Activated CD8-positive, alpha-beta memory T cell treated with anti-CD3 and anti-CD28 coated beads, Interleukin-2, amount 50 U/mL, for 48 hours (primary cell): ENCODE results near the gene ATP2A1.

Experiments used
- DNase-seq: peaks from one replicate; pipeline ENCODE4 v3.0.0-alpha.2; 2020

Gene ATP2A1

GRCh38 chr16:28878083-28878926, at the start of gene ATP2A1:
Gene ATP2A1, plus strand, starts transcription at chr16:28878488. Its CDS starts 184 bp downstream, at chr16:28878672.
- peak; percentile 51 for DNase-seq

DNA sequence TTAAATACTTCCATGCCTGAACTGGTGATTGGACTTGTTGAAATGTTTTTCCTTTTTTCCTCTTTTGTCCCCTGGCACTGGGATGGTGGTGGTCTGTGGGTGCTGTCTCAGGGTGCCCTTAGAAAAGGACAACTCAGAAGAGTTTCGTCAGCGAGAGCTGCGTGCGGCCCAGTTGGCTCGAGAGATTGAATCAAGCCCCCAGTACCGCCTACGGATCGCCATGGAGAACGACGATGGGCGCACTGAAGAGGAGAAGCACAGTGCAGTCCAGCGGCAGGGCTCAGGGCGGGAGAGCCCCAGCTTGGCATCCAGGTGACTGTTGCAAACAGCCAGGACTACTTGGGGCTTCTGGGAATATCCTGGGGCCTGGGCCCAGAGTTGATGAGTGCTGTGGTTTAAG, 48.5 kb upstream of the ATP2A1 start:
- no peak for DNase-seq

DNA sequence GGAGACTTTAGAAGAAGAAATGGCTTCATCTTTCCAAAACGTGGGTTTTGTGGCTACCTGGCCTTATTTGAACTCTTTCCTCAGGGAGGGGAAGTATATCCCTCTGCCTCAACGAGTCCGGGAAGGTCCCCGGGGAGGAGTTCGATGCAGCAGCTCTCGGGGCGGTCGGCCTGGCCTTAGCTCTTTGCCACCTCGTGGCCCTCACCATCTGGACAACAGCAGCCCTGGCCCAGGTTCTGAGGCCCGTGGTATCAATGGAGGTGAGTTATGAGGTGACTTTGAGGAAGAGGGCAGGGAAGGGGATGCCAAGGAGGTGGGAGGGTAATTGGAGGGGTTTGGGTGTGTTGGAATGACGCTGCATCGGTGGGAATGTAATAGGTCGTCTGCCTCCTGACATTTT, 47.8 kb upstream of the ATP2A1 start:
- DNase-seq, result no peak

DNA sequence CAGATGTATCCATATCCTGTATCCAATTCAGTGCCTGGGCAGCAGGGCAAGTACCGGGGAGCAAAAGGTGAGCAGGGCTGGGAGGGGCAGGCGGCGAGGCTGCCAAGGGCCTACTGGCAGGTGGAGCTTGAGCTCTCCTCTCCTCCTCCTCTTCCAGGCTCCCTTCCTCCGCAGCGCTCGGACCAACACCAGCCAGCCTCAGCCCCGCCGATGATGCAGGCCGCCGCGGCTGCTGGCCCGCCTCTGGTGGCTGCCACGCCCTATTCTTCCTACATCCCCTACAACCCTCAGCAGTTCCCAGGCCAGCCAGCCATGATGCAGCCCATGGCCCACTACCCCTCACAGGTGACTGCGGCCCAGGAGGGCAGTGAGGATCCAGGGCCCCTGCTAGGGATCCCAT, 43.9 kb upstream of the ATP2A1 start:
- no peak for DNase-seq

DNA sequence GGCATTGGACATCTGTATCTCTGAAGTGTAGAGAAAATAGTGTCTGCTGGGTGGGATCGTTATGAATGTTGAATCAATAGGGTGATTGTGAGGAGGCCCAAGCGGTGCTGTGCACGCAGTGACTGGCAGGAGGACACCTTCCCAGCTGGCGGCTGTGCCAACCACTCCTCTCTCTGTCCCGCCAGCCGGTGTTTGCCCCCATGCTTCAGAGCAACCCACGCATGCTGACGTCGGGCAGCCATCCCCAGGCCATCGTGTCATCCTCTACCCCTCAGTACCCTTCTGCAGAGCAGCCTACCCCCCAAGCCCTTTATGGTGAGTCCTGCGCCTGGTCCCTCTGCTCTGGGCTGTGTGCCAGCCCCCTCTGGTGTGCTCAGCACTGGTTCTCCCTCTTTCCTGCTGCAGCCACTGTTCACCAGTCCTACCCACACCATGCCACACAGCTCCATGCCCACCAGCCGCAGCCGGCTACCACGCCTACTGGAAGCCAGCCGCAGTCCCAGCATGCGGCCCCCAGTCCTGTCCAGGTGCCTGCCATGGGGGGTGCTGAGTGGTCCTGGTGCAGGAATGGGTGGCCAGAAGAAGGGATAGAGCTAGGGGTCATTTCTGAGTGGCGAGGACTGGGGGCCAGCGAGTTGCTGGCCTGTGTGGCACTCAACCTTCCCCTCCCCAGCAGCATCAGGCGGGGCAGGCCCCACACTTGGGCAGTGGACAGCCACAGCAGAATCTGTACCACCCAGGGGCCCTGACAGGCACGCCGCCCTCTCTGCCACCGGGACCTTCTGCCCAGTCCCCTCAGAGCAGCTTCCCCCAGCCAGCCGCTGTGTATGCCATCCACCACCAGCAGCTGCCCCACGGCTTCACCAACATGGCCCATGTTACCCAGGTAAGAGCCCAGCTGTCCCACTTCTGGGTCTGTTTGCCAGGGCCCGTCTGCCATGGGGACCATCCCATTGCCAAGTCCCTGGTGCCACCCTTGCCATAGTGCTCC, 43.1 kb upstream of the ATP2A1 start:
- DNase-seq, result no peak

- DNase-seq, result no peak
Observed at GRCh38 chr16:28835864-28836760, 42.2 kb upstream of the ATP2A1 start.

- no peak for DNase-seq
Observed at GRCh38 chr16:28836761-28837064, 41.6 kb upstream of the ATP2A1 start.

DNA sequence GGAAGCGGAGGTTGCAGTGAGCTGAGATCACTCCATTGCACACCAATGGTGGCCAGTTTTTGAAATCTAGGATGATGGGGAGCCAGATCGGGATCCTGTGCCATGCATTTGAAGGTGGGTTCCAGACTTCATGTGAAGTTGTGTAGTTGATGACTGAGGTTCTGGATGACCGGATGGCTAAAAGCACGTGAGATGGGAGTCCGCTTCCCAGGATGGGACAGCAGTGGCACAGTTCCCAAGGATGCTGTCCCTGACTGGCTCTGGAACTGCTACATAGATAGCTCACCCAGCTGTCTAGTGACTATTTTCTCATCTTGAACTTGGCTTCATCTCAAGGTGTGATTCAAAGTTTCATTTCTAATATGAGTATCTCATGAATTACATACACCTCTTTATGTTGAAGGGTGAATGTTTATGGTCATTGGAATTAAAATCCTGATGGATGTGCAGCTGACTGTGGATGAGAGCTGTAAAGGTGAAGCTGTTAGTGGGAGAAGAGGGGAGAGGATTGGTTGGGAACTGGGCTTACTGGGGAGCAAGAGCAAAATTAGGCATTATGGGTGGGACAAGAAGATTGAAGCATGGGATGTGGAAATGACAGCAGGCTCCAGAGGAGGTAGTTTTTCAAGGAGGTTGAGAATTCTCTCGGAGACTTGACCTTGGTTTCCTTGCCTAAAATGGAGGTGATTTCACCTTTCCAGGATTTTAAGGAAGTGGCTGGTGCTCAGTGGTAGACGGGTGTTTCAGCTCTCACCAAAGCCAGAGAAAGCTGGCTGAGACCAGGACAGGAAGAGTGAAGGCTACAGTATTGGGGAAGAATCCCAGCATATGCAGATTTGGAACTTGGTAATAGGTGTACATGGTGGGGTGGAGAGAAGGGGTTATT, 40.4 kb upstream of the ATP2A1 start:
- no peak for DNase-seq

DNA sequence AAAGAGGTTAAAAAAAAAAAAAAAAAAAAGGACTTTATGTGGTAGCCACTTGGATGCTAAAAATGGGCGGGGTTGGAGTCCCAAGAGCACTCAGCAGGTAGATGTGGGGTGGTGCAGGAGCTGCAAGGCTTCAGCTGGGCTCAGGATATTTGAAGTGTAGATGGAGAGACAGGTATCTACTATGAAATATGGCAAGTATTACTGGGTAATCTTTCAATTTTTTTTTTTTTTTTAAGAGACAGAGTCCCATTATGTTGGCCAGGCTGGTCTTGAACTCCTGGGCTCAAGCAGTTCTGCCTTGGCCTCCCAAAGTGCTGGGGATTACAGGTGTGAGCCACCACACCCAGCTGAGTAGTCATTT, 39.8 kb upstream of the ATP2A1 start:
- no peak for DNase-seq

- DNase-seq, result no peak
Observed at GRCh38 chr16:28839004-28839639, 39.2 kb upstream of the ATP2A1 start.

DNA sequence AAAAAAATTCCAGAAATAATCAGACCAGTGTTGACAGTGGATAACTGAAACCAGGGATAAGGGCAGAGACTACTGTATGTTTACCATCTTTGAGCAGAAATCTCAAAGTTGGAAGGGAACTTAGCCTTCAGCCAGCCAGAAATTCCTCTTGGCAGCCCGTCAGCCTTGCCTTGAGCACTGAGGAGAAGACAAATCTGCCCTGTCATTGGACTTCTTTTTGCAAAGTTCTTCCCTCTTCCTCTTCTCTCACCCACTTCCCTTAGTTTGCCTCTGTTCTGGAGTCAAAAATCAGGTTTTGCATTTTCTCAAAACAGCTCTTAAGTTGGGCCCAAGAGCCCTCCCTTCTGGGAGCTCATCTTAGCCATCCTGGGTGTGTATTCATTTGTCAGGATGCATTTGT, 38.4 kb upstream of the ATP2A1 start:
- DNase-seq, result no peak

GRCh38 chr16:28842696-28843095, 35.6 kb upstream of the ATP2A1 start:
- no peak for DNase-seq

- DNase-seq, result no peak
Observed at GRCh38 chr16:28843766-28844165, 34.5 kb upstream of the ATP2A1 start.

GRCh38 chr16:28844226-28844885, 33.9 kb upstream of the ATP2A1 start:
- DNase-seq, result no peak

DNA sequence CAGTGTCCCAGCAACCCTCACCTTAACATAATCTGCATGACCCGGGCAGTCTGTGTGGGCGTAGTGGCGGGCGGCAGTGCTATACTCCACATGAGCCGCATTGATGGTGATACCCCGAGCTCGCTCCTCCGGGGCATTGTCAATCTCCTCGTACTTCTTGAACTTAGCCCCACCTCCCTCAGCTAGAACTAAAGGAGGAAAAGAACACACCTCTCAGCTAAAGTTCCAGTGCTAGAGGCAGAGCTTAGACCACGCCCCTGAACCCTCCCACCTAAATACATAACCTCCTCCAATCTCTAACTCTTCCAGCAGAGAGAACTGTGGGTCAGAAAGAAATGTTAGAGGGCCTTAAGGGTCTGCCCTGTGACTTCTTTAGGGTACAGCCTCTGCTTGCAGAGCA, 33.0 kb upstream of the ATP2A1 start:
- DNase-seq, result no peak

DNA sequence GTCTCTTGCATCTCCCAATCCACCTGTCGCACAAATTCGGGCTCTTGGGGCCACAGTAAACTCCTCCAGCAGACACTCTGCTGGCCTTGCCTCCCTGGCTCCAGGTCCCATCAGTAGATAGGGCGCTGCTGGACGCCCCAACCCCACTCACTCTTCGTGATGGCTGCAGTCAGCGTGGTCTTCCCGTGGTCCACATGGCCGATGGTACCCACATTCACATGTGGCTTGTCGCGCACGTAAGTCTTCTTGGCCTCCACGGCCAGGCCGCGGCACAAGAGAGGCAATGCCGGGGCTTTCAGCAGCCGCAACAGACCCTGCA, 32.6 kb upstream of the ATP2A1 start:
- DNase-seq, result no peak

DNA sequence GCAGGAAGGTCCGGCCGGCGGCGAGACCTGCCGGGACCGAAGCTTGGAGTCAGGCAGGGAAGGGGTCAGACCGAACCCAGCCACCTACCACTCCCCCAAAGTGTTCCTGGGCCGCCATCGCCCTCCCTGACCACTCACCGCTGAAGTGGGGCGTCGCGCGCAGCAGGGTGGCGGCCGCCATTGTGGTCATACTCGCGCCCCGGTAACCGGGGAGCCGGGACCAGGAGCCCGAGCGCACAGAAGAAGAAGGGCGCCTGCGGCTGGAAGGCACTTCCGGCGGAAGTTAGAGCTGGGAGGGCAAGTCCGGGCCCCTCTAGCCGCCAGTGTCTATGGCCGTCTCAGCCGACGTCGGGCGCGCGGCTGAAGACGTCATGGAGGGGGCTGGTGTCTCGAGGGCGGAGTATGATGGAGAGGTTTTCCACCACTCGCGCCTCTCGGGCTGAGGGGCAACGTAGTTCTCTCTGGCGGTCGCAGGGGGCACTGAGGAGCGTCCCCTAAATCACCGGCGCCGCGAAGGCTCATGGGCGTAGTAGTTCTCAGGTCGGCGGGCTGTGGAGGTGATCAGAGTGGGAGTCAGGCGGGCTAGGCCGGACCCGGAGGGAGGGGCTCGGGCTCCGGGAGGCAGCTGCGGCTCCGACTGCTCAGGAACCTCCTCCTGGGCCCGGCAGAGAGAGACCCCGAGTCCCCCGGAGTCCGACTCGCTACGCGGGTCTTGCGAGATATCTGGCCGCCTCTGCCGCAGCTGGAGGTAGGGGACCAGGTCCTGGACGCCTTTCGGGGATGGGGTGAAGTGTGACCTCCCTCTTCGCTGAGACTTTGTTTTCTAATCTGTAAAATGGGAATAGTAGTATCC, 32.0 kb upstream of the ATP2A1 start, which contains the start of gene TUFM:
Gene TUFM, minus strand, starts transcription at position 269 of the 853 bp plus-strand sequence. Its CDS starts 79 bp downstream, at position 190.
- DNase-seq, result peak; percentile 98

GRCh38 chr16:28846933-28847273, 31.4 kb upstream of the ATP2A1 start:
- DNase-seq, result peak; percentile 65

- DNase-seq, result no peak
Observed at GRCh38 chr16:28858421-28858820, 19.9 kb upstream of the ATP2A1 start.

- no peak for DNase-seq
Observed at GRCh38 chr16:28859326-28859725, 19.0 kb upstream of the ATP2A1 start.
